AG04450 (cell line): ENCODE measurements around the gene CYP2R1. TPM values are rescaled to one million over a fixed set of nuclear protein-coding genes. Genes with fewer than 3 reads are reported as not detected.

Experiments
- CTCF ChIA-PET: fragments of 300-600, 350-600 bp; formaldehyde crosslinking; extraction: SDS; loops from one replicate; lab custom pipeline; 2022; ENCODE audit warnings: antibody characterized with exemption, inconsistent platforms; lab: Charles Lee
- POLR2A ChIA-PET: fragments of 350-600 bp; formaldehyde crosslinking; extraction: SDS; loops from one replicate; lab custom pipeline; 2021; ENCODE audit warnings: antibody characterized with exemption, inconsistent platforms; lab: Yijun Ruan, JAX
- DNase-seq: peaks from one replicate; pipeline ENCODE4 v3.0.0-alpha.2; 2011; ENCODE audit warnings: low read depth, low spot score
- H3K27ac ChIP-seq: one replicate; pipeline ENCODE4 v1.5.1; 2012; ENCODE audit warnings: low read depth, low read length, control low read depth
- H3K27me3 ChIP-seq: one replicate; pipeline ENCODE4 v1.6.0; 2012; ENCODE audit warnings: low read length; ENCODE audit not compliant: control insufficient read depth, insufficient read depth
- H3K4me3 ChIP-seq: 2 replicates; pipeline ENCODE4 v1.5.1; 2011; ENCODE audit warnings: mild to moderate bottlenecking, low read depth, low read length, control low read depth
- H3K9me3 ChIP-seq: 2 replicates; pipeline ENCODE4 v1.5.1; 2012; ENCODE audit warnings: low read length; ENCODE audit not compliant: control insufficient read depth, insufficient read depth
- polyA minus RNA-seq: library from RNA; depleted of rRNA, polyadenylated mRNA; stranded (reverse); fragments of >200 nt; gene quantifications from 2 replicates; pipeline ENCODE4 v1.2.3, GENCODE V29; 2011; rRNA and poly(A)+ RNA removed
- polyA plus RNA-seq: library from polyadenylated mRNA; depleted of rRNA; stranded (reverse); fragments of >200 nt; gene quantifications from 2 replicates; pipeline ENCODE4 v1.2.3, GENCODE V29; 2011; rRNA removed
- TF ChIP-seq, protein P1 (sequence below): IDR thresholded peaks from 2 replicates; pipeline ENCODE4 v1.5.1; 2011; ENCODE audit warnings: low read depth, low read length, control low read depth, inconsistent platforms

CYP2R1 gene, protein sequence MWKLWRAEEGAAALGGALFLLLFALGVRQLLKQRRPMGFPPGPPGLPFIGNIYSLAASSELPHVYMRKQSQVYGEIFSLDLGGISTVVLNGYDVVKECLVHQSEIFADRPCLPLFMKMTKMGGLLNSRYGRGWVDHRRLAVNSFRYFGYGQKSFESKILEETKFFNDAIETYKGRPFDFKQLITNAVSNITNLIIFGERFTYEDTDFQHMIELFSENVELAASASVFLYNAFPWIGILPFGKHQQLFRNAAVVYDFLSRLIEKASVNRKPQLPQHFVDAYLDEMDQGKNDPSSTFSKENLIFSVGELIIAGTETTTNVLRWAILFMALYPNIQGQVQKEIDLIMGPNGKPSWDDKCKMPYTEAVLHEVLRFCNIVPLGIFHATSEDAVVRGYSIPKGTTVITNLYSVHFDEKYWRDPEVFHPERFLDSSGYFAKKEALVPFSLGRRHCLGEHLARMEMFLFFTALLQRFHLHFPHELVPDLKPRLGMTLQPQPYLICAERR
- 6.5 and 9.0 TPM in 2 replicates for polyA plus RNA-seq
- polyA minus RNA-seq, result 2.9 and 3.6 TPM in 2 replicates

GRCh38 chr11:14892036-14892556, at the start of gene CYP2R1:
TSS of gene CYP2R1 (minus strand) at chr11:14892231. CDS start at chr11:14892205, 26 bp downstream.
- DNase-seq, result peak; percentile 89
- H3K4me3 ChIP-seq, result peak within 1 kb of the TSS; percentile 85
- POLR2A ChIA-PET, result interaction anchor here (0.8 kb wide), 2 partner anchors 14 to 16 kb away, joined by 3 to 4 read pairs; no protein-coding TSS in a partner anchor
- TF ChIP-seq, protein P1, sequence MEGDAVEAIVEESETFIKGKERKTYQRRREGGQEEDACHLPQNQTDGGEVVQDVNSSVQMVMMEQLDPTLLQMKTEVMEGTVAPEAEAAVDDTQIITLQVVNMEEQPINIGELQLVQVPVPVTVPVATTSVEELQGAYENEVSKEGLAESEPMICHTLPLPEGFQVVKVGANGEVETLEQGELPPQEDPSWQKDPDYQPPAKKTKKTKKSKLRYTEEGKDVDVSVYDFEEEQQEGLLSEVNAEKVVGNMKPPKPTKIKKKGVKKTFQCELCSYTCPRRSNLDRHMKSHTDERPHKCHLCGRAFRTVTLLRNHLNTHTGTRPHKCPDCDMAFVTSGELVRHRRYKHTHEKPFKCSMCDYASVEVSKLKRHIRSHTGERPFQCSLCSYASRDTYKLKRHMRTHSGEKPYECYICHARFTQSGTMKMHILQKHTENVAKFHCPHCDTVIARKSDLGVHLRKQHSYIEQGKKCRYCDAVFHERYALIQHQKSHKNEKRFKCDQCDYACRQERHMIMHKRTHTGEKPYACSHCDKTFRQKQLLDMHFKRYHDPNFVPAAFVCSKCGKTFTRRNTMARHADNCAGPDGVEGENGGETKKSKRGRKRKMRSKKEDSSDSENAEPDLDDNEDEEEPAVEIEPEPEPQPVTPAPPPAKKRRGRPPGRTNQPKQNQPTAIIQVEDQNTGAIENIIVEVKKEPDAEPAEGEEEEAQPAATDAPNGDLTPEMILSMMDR, result no peak
- H3K27ac ChIP-seq, result peak within 1 kb of the TSS; percentile 57
- CTCF ChIA-PET, result interaction anchor here (0.8 to 4.8 kb wide), 2 partner anchors 14 to 183 kb away, joined by 3 to 37 read pairs; no protein-coding TSS in a partner anchor
- no peaks in the 10 kb centered on the region; the same call in 1 of the 2 replicates for H3K9me3 ChIP-seq
- peaks cover 8% of the 10 kb centered on the region for H3K27me3 ChIP-seq

DNA sequence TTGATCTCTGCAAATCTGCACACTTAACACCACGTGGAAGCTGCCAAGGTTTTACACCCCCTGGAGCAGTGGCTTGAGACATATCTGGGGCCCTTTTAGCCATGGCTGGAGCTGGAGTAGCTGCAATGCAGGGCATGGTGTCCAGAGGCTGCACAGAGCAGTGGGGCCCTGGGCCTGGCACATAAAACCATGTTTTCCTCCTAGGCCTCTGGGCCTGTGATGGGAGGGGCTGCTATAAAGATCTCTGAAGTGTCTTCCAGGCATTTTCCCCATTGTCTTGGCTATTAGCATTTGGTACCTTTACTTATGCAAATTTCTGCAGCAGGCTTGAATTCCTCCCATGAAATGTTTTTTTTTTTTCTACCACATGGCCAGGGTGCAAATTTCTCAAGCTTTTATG, 46.9 kb upstream of the CYP2R1 start:
- ChIA-PET CTCF (interaction anchor here (0.6 kb wide), 1 partner anchor 413 kb away, joined by 3 read pairs; no protein-coding TSS in a partner anchor), POLR2A (no interaction called here)
- TF ChIP-seq, protein P1, result no peak

DNA sequence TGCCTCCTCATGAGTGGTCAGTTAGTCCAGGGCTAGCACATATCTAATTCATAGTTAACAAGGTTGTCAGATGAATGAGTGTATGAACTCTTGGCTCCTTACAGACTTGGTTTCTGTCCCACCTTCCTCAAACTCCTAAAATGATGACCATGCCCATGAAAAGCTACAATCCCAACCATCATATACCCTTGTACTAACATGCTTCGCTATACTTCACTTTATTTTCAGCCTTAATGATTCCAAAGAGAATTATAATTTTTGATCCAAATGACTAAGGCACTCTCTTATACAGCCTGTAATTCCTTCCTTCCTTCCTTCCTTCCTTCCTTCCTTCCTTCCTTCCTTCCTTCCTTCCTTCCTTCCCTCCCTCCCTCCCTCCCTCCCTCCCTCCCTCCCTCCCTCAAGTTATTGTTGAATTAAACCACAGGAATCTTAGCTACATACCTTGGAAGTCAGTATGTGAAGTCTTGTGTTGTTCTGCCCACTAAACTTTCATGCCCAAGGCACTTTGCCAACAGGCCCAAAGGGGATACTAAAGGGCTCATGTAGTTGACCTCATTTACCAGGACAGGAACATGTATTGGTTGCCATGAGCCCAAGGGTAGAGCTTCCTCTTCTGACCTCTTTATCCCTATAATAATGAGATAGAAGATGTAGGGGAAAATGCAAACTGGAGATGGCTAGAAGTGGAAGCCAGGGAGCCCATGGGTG, 42.8 kb upstream of the CYP2R1 start:
- no peaks in the 10 kb centered on the region for H3K27me3 ChIP-seq
- no peak overlapping the region for H3K4me3 ChIP-seq
- H3K9me3 ChIP-seq, result no peaks in the 10 kb centered on the region
- TF ChIP-seq, protein P1, result no peak
- ChIA-PET CTCF (no interaction called here), POLR2A (no interaction called here)
- no peak for DNase-seq
- H3K27ac ChIP-seq, result no peak overlapping the region

More for the DNA sequence above, 46.9 kb upstream of the CYP2R1 start:
- no peaks in the 10 kb centered on the region for H3K9me3 ChIP-seq
- no peak for DNase-seq
- H3K4me3 ChIP-seq, result no peak overlapping the region
- no peak overlapping the region for H3K27ac ChIP-seq
- no peaks in the 10 kb centered on the region for H3K27me3 ChIP-seq

DNA sequence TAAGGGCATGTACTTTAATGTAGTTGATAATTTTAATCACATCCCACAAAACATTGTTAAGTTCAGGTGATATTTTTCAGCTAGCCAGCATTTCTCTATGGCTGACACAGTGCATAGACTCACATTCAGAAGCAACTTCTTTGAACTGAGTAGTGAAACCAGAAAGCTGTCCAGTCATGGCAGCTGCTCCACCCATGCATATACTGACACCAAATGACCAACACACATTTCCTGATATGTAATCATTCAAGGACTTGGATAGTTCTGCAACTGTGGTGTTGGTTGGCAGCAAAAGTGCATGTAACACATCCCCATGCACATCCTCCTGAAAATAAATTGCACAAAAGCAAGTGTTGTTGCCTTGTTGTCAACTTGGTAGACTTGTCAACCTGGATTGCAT, 40.4 kb upstream of the CYP2R1 start:
- ChIA-PET CTCF (no interaction called here), POLR2A (no interaction called here)
- DNase-seq, result no peak
- Histone ChIP-seq H3K27me3 (no peaks in the 10 kb centered on the region), H3K4me3 (no peak overlapping the region), H3K27ac (no peak overlapping the region), H3K9me3 (no peaks in the 10 kb centered on the region)
- TF ChIP-seq, protein P1, result no peak
